K562 (cell line): ENCODE data around the gene HOXB6. TPM values are rescaled to one million over a fixed set of nuclear protein-coding genes. Genes with fewer than 3 reads are reported as not detected.
A peak's percentile ranks its signal among the peaks of the same experiment; 100 is the strongest.

Source experiments
- ATAC-seq: fragments of 200-7000 bp; cut with Tn5 transposase; 3 replicates; pipeline ENCODE4 v1.9.1; 2020; ENCODE audit warnings: moderate library complexity
- BruUV-seq: library from RNA; stranded (reverse); fragments of 400-500 nt; replicated peaks from 2 replicates; lab custom pipeline; 2021; lab: Mats Ljungman, UMichigan
- CTCF ChIA-PET: fragments of 300-600 bp; formaldehyde crosslinking; extraction: SDS; loops from one replicate; lab custom pipeline; 2021; ENCODE audit warnings: low intra/inter-chr PET ratio; lab: Yijun Ruan, JAX
- POLR2A ChIA-PET: fragments of 300-600, 350-650 bp; sonication (Branson Sonifier 250); formaldehyde crosslinking; extraction: SDS; loops from one replicate; lab custom pipeline; 2021; ENCODE audit warnings: antibody characterized with exemption, inconsistent platforms; lab: Yijun Ruan, JAX
- DNase-seq, 4 experiments: peaks; one replicate each; pipeline versions ENCODE4 v3.0.0 to v3.0.0-alpha.2; 2011 to 2018; ENCODE audit warnings: low spot score in 3 of 4, mixed read lengths in 3 of 4; ENCODE audit errors: extremely low read depth in 1 of 4
- FAIRE-seq: peaks from 2 replicates; lab custom pipeline; 2011; peaks lifted over from hg19 to GRCh38; lab: Jason Lieb, UNC
- H2AFZ ChIP-seq: 2 replicates; pipeline ENCODE4 v1.6.0; 2011; ENCODE audit warnings: low read depth, low read length, control low read depth, inconsistent platforms
- H3K27ac ChIP-seq: fragments of 200-600 bp; 3 replicates; pipeline ENCODE4 v1.8.0; 2011; ENCODE audit warnings: low read depth, mild to moderate bottlenecking, control low read depth, inconsistent platforms, low read length, moderate library complexity, mixed read lengths; ENCODE audit errors: extremely low read depth
- H3K27me3 ChIP-seq, 2 experiments: fragments of 300-600 bp in 1 of 2; 2 replicates in 1 of 2; 3 replicates in 1 of 2; pipeline versions ENCODE4 v1.6.0 to v1.8.0; 2011; ENCODE audit warnings: inconsistent platforms in 2 of 2, low read length in 2 of 2, mild to moderate bottlenecking in 1 of 2, mixed read lengths in 1 of 2, moderate library complexity in 1 of 2; ENCODE audit not compliant: control insufficient read depth in 2 of 2, insufficient read depth in 2 of 2
- H3K36me3 ChIP-seq: fragments of 300-600 bp; 3 replicates; pipeline ENCODE4 v1.8.0; 2011; ENCODE audit warnings: mild to moderate bottlenecking, low read length, inconsistent platforms; ENCODE audit not compliant: control insufficient read depth, insufficient read depth
- H3K4me1 ChIP-seq, 2 experiments: fragments of 200-600 bp in 1 of 2; replicated peaks in 1 of 2; 2 replicates in 1 of 2; 3 replicates in 1 of 2; pipeline versions ENCODE4 v1.5.1 to v1.8.0; 2011; ENCODE audit warnings: inconsistent platforms in 2 of 2, low read length in 2 of 2, mild to moderate bottlenecking in 1 of 2, mixed read lengths in 1 of 2, moderate library complexity in 1 of 2; ENCODE audit not compliant: control insufficient read depth in 2 of 2, insufficient read depth in 2 of 2
- H3K4me2 ChIP-seq: 2 replicates; pipeline ENCODE4 v1.6.1; 2011; ENCODE audit warnings: low read length, control low read depth, inconsistent platforms, mixed read lengths; ENCODE audit not compliant: insufficient read depth
- H3K4me3 ChIP-seq: fragments of 200-600 bp; sonication (generic), shearing (Covaris generic); 2 replicates; pipeline ENCODE4 v1.5.1; 2016; ENCODE audit warnings: control low read depth, inconsistent platforms
- H3K79me2 ChIP-seq: fragments of 200-600 bp; 3 replicates; pipeline ENCODE4 v1.8.0; 2011; ENCODE audit warnings: low read length, inconsistent platforms; ENCODE audit not compliant: control insufficient read depth, insufficient read depth
- H3K9ac ChIP-seq, 2 experiments: 2 replicates each; pipeline versions ENCODE4 v1.6.0 to v1.6.1; 2011; ENCODE audit warnings: low read depth in 2 of 2, low read length in 2 of 2, control low read depth in 1 of 2, inconsistent platforms in 1 of 2, mild to moderate bottlenecking in 1 of 2, mixed read lengths in 1 of 2; ENCODE audit not compliant: insufficient read depth in 1 of 2
- H3K9me1 ChIP-seq: one replicate; pipeline ENCODE4 v1.6.0; 2011; ENCODE audit warnings: inconsistent platforms, mild to moderate bottlenecking, low read length, moderate library complexity; ENCODE audit not compliant: control insufficient read depth, insufficient read depth
- H3K9me3 ChIP-seq: replicated peaks from 2 replicates; pipeline ENCODE4 v1.5.1; 2011; ENCODE audit warnings: low read depth, low read length, inconsistent platforms; ENCODE audit not compliant: control insufficient read depth, insufficient read depth
- H4K20me1 ChIP-seq: replicated peaks from 2 replicates; pipeline ENCODE4 v1.6.1; 2011; ENCODE audit warnings: low read length, inconsistent platforms, mixed read lengths; ENCODE audit not compliant: control insufficient read depth, insufficient read depth
- ARID1B ChIP-seq: fragments of 450-650 bp; IDR thresholded peaks from 2 replicates; pipeline ENCODE4 v1.6.1; 2016; ENCODE audit warnings: antibody characterized with exemption, mild to moderate bottlenecking, inconsistent platforms
- EWSR1 ChIP-seq: fragments of 450-650 bp; IDR thresholded peaks from 2 replicates; pipeline ENCODE4 v1.6.1; 2018; ENCODE audit warnings: borderline replicate concordance, mild to moderate bottlenecking, low read depth, moderate library complexity; ENCODE audit not compliant: partially characterized antibody
- FOS ChIP-seq: IDR thresholded peaks from 3 replicates; pipeline ENCODE4 v1.6.1; 2011; ENCODE audit not compliant: insufficient read length; ENCODE audit errors: extremely low read depth
- KAT7 ChIP-seq: sonication (generic); formaldehyde crosslinking; IDR thresholded peaks from 2 replicates; pipeline ENCODE4 v1.8.0; 2022; ENCODE audit warnings: missing genetic modification reagents, mild to moderate bottlenecking, borderline replicate concordance
- KAT8 ChIP-seq: fragments of 450-650 bp; IDR thresholded peaks from 2 replicates; pipeline ENCODE4 v1.6.1; 2016; ENCODE audit warnings: low read depth, mild to moderate bottlenecking
- MEIS2 ChIP-seq: fragments of 450-650 bp; IDR thresholded peaks from 2 replicates; pipeline ENCODE4 v1.6.1; 2014; ENCODE audit warnings: mild to moderate bottlenecking; ENCODE audit not compliant: partially characterized antibody
- NEUROD1 ChIP-seq: fragments of 150-350 bp; IDR thresholded peaks from 2 replicates; pipeline ENCODE4 v1.6.1; 2014; ENCODE audit warnings: borderline replicate concordance, low read length, low read depth; ENCODE audit not compliant: partially characterized antibody
- NR2C1 ChIP-seq, 2 experiments: fragments of 450-650 bp; IDR thresholded peaks; 2 replicates each; pipeline ENCODE4 v1.6.1; 2017; ENCODE audit warnings: mild to moderate bottlenecking in 2 of 2, antibody characterized with exemption in 1 of 2, inconsistent platforms in 1 of 2, missing compliant biosample characterization in 1 of 2, missing genetic modification characterization in 1 of 2
- POLR3G ChIP-seq: IDR thresholded peaks from 2 replicates; pipeline ENCODE4 v1.6.1; 2011; ENCODE audit not compliant: insufficient read length, insufficient replicate concordance; ENCODE audit errors: extremely low read depth
- TARDBP ChIP-seq: fragments of 450-650 bp; IDR thresholded peaks from 2 replicates; pipeline ENCODE4 v1.6.1; 2016
- THRAP3 ChIP-seq: fragments of 450-650 bp; IDR thresholded peaks from 2 replicates; pipeline ENCODE4 v1.6.1; 2016; ENCODE audit warnings: mild to moderate bottlenecking, inconsistent platforms, borderline replicate concordance
- ZBTB34 ChIP-seq: fragments of 250-450 bp; sonication (Bioruptor Pico); IDR thresholded peaks from 2 replicates; pipeline ENCODE4 v1.8.0; 2021; ENCODE audit warnings: mild to moderate bottlenecking, moderate library complexity
- ZNF134 ChIP-seq: fragments of 250-450 bp; sonication (Bioruptor Pico); conservative IDR thresholded peaks from 2 replicates; pipeline ENCODE4 v1.4.0; 2020
- ZNF146 ChIP-seq: IDR thresholded peaks from one replicate; pipeline ENCODE4 v1.6.1; 2018; ENCODE audit warnings: missing compliant biosample characterization; ENCODE audit not compliant: unreplicated experiment
- ZNF444 ChIP-seq: fragments of 250-450 bp; sonication (Bioruptor Pico); IDR thresholded peaks from 2 replicates; pipeline ENCODE4 v1.4.0; 2020; ENCODE audit warnings: mild to moderate bottlenecking, moderate library complexity
- WGBS: fragments of 100-300 bp; shearing (Covaris generic); methylation state at CpG from one replicate; pipeline ENCODE4 v1.1.6; 2016; ENCODE audit warnings: low coverage, mixed read lengths; ENCODE audit not compliant: insufficient coverage; ENCODE audit errors: missing lambda C conversion rate; 5-methylcytosine and 5-hydroxymethylcytosine counted together
- in situ Hi-C: fragments of 300-500 bp; cut with MboI; formaldehyde crosslinking; loops from 4 replicates; pipeline ENCODE4 v1.15.0; 2018; ENCODE audit warnings: inconsistent platforms, mixed read lengths
- intact Hi-C: fragments of 100-400 bp; cut with micrococcal nuclease; formaldehyde crosslinking; loops from 2 replicates; pipeline ENCODE4 v1.14.2; 2022
- polyA plus RNA-seq, 8 experiments: library from polyadenylated mRNA; depleted of rRNA in 4 of 8; stranded (reverse) in 5 of 8; unstranded in 3 of 8; fragments of >200 nt; fragmentation: Nextera tagmentation in 2 of 8; fragmentation: Illumina TruSeq in 1 of 8; extraction: Ambion mirVana in 2 of 8; extraction: Trizol in 1 of 8; gene quantifications; 2 replicates each; pipeline versions ENCODE4 v1.2.1 to v1.2.3, GENCODE V29; 2011 to 2014; ENCODE audit warnings: inconsistent platforms in 1 of 8, missing spikeins in 1 of 8
- total RNA-seq, 7 experiments: library from RNA; depleted of rRNA in 6 of 7; stranded (reverse); fragments of >200 nt in 6 of 7; fragmentation: Illumina TruSeq in 2 of 7; extraction: Trizol in 2 of 7; gene quantifications; 2 replicates each; pipeline versions ENCODE4 v1.2.1 to v1.2.3, GENCODE V29; 2011 to 2021; ENCODE audit warnings: low replicate concordance in 1 of 7
- TF ChIP-seq, protein P1 (sequence below), 2 experiments: IDR thresholded peaks in 1 of 2; conservative IDR thresholded peaks in 1 of 2; 2 replicates each; pipeline ENCODE4 v1.6.1; 2016; ENCODE audit warnings: low read depth in 2 of 2, mild to moderate bottlenecking in 1 of 2, missing compliant biosample characterization in 1 of 2, missing genetic modification characterization in 1 of 2, moderate library complexity in 1 of 2
- TF ChIP-seq, protein P2 (sequence below): fragments of 450-650 bp; IDR thresholded peaks from 2 replicates; pipeline ENCODE4 v1.6.1; 2016

HOXB6 gene
- total and polyA plus RNA-seq, 9 of the 15 experiments (the other 6 are each of a cell fraction or from before 2014, with no cell fraction given) = 1.2 to 14.8 (median 4.9) TPM

GRCh38 chr17:48563385-48563838 lies 41.4 kb downstream of the HOXB6 start (continued):
- TF ChIP-seq, protein P1, sequence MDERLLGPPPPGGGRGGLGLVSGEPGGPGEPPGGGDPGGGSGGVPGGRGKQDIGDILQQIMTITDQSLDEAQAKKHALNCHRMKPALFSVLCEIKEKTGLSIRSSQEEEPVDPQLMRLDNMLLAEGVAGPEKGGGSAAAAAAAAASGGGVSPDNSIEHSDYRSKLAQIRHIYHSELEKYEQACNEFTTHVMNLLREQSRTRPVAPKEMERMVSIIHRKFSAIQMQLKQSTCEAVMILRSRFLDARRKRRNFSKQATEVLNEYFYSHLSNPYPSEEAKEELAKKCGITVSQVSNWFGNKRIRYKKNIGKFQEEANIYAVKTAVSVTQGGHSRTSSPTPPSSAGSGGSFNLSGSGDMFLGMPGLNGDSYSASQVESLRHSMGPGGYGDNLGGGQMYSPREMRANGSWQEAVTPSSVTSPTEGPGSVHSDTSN (CRISPR knock-in tag; IDR thresholded peaks at IDR 0.05; ENCODE audit: low read depth) = no peak
- TF ChIP-seq, protein P1 (tag; conservative IDR thresholded peaks at IDR 0.05; ENCODE audit: low read depth) = 0 out of 2 replicates have a peak, but pooled peaks have one; percentile 14
- TF ChIP-seq MEIS2 (peak; percentile 30), NEUROD1 (no peak)
- TF ChIP-seq, protein P2, sequence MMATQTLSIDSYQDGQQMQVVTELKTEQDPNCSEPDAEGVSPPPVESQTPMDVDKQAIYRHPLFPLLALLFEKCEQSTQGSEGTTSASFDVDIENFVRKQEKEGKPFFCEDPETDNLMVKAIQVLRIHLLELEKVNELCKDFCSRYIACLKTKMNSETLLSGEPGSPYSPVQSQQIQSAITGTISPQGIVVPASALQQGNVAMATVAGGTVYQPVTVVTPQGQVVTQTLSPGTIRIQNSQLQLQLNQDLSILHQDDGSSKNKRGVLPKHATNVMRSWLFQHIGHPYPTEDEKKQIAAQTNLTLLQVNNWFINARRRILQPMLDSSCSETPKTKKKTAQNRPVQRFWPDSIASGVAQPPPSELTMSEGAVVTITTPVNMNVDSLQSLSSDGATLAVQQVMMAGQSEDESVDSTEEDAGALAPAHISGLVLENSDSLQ = peak; percentile 11; the same call in 1 of the 2 replicates

DNA sequence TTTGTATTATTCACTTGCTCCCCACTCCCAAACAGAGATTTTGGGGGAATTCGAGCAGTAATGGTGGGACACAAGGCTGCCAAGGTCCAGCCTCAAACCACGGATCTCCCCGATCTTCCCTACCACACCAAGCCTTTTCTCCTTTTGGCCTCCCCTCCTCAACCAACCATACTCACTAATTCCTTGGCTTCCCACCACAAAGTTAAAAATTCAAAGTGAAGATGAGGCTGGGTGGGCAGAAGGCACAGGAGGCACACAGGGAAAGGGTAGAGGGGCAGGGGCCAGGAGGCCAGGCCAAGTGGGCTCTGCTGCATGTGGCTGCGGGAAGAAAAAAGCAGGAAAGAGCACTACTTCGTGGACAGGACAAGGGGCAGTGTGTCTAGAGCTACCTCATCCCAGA lies 41.9 kb downstream of the HOXB6 start:
- no peak overlapping the region for H3K9ac ChIP-seq
- ATAC-seq = no peak
- H3K36me3 ChIP-seq = peaks cover 89% of the 10 kb centered on the region; the same call in 2 of the 3 replicates
- ChIA-PET CTCF (no interaction called here), POLR2A (interaction anchor here (0.6 to 0.9 kb wide), 2 partner anchors 15 to 177 kb away, joined by 3 read pairs; no protein-coding TSS in a partner anchor)
- peaks cover 6% of the 10 kb centered on the region for H3K9me1 ChIP-seq
- DNase-seq = no peak
- no peak overlapping the region for H2AFZ ChIP-seq
- no peaks in the 10 kb centered on the region for H3K27me3 ChIP-seq
- BruUV-seq = no TSS peak
- WGBS = 83% methylated on average over 5 of the region's 5 CpGs
- peaks cover 35% of the 10 kb centered on the region for H3K79me2 ChIP-seq
- no peak overlapping the region; the same call in 2 of the 3 replicates for H3K27ac ChIP-seq
- FAIRE-seq = no peak
- H3K4me1 ChIP-seq = peaks cover 13 to 17% of the 10 kb centered on the region in 2 experiments
- intact Hi-C loops (no loop called here), in situ Hi-C loops (no loop called here)
- H4K20me1 ChIP-seq = no peaks in the 10 kb centered on the region
- no peak overlapping the region for H3K4me2 ChIP-seq
- no peaks in the 10 kb centered on the region for H3K9me3 ChIP-seq
- no peak overlapping the region for H3K4me3 ChIP-seq
- no peak for TF ChIP-seq ZNF444 (CRISPR knock-in tag)
- TF ChIP-seq KAT8 = no peak
- no peak for TF ChIP-seq KAT7 (CRISPR knock-in tag)
- no peak for TF ChIP-seq NR2C1 (IDR thresholded peaks at IDR 0.05)
- no peak for TF ChIP-seq NR2C1 (tag; IDR thresholded peaks at IDR 0.05)
- TF ChIP-seq ZNF146 (CRISPR knock-in tag) = no peak
- TF ChIP-seq ARID1B = no peak
- no peak for TF ChIP-seq ZNF134 (CRISPR knock-in tag)
- no peak for TF ChIP-seq THRAP3
- no peak for TF ChIP-seq EWSR1
- no peak for TF ChIP-seq ZBTB34 (CRISPR knock-in tag)
- TF ChIP-seq POLR3G = no peak
- no peak for TF ChIP-seq FOS
- TF ChIP-seq TARDBP = no peak
